Activated CD4-positive, alpha-beta T cell treated with anti-CD3 and anti-CD28 coated beads, Interleukin-2, amount 10 ng/mL, durations not matched to agents 24 days and 14 days (primary cell): ENCODE measurements around the gene UTP4. TPM values are rescaled to one million over a fixed set of nuclear protein-coding genes. Genes with fewer than 3 reads are reported as not detected.
A peak's percentile ranks its signal among the peaks of the same experiment; 100 is the strongest.

ENCODE experiments used
- DNase-seq: peaks from one replicate; pipeline ENCODE4 v3.0.0; 2022
- H3K27ac Mint-ChIP-seq: one replicate; pipeline ENCODE4 v1.8.0; 2022; ENCODE audit warnings: mild to moderate bottlenecking, mixed read lengths
- H3K27me3 Mint-ChIP-seq: one replicate; pipeline ENCODE4 v1.8.0; 2022; ENCODE audit warnings: mixed read lengths
- H3K36me3 Mint-ChIP-seq: one replicate; pipeline ENCODE4 v1.8.0; 2022; ENCODE audit warnings: low read depth, mild to moderate bottlenecking, mixed read lengths
- H3K4me1 Mint-ChIP-seq: one replicate; pipeline ENCODE4 v1.8.0; 2021; ENCODE audit warnings: mixed read lengths
- H3K4me3 Mint-ChIP-seq: one replicate; pipeline ENCODE4 v1.8.0; 2022; ENCODE audit warnings: mild to moderate bottlenecking, moderate library complexity, mixed read lengths
- H3K9me3 Mint-ChIP-seq: one replicate; pipeline ENCODE4 v1.8.0; 2021; ENCODE audit warnings: mixed read lengths
- intact Hi-C: fragments of 100-400 bp; cut with micrococcal nuclease; formaldehyde crosslinking; loops from one replicate; pipeline ENCODE4 v1.15.1; 2023
- total RNA-seq: library from RNA; stranded (reverse); gene quantifications from 2 replicates; pipeline ENCODE4 v1.2.3, GENCODE V29; 2022

UTP4 gene
- total RNA-seq, 1 donor from 2014 or later: 126 TPM

DNA sequence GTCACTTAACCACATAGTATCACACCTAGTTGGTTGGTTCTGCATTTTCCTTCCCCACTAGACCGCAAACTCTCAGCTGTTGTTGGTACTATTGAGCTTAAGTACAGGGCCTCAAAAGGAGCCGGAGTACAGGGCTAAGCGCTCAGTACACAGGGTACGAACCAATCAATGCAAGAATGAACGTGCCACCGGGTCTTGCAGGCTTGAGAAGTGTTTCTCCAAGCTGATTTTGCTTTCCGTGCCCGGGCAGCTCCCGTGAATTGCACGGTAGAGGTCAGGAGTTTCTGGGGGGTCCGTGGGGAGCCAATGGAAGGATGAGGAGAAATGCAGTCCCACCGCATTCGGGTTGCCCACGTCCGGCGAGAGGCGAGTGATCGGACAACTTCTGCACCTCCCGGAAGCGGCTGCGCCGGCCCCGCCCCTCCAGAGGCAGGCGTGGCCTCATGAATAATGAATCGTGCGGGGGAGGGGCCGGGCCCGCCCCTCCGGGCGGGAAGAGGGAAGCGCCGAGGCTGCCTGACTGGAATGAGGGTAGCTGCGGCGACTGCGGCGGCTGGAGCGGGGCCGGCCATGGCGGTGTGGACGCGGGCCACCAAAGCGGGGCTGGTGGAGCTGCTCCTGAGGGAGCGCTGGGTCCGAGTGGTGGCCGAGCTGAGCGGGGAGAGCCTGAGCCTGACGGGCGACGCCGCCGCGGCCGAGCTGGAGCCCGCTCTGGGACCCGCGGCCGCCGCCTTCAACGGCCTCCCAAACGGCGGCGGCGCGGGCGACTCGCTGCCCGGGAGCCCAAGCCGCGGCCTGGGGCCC is 54.4 kb downstream of the UTP4 start, which contains the start of gene SNTB2:
SNTB2 (plus strand) TSS at position 523 of the 804 bp plus-strand sequence; CDS start at position 526, 3 bp downstream.
- Mint-ChIP-seq H3K27me3 (no peaks in the 10 kb centered on the region), H3K9me3 (no peaks in the 10 kb centered on the region), H3K27ac (peak within 1 kb of the TSS; percentile 98), H3K4me1 (peaks cover 47% of the 10 kb centered on the region), H3K4me3 (peak within 1 kb of the TSS; percentile 96), H3K36me3 (peaks cover 25% of the 10 kb centered on the region)
- peak; percentile 97 for DNase-seq
- intact Hi-C loops: loop anchor here (1.0 to 5.0 kb wide), 4 partner anchors 17 to 124 kb away; partner anchors contain the start of genes CHTF8, UTP4 and VPS4A

DNA sequence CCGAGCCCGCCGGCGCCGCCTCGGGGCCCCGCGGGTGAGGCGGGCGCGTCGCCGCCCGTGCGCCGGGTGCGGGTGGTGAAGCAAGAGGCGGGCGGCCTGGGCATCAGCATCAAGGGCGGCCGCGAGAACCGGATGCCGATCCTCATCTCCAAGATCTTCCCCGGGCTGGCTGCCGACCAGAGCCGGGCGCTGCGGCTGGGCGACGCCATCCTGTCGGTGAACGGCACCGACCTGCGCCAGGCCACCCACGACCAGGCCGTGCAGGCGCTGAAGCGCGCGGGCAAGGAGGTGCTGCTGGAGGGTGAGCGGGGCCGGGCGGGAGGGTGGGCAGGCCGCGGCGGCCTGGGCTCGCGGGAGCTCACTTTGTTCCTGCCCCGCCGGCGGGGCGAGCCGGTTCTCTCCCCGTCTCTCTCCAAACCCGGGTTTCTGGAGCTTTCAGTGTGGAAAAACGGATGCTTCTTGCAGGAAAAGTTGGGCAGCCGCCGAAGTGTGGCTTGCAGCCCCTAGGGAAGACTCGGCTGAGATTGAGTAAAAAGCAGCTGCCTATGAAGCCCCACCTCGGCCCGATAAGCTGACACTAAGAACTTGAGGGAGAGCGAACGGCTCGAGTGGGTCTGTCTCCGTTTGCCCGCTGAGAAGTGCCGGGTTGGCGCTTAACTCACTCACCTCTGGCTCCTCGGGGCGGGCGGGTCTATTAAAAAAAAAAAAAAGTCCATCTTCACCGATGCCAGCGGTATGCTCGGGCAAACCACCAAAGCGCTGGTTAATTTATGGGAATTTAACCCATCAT is 55.2 kb downstream of the UTP4 start:
- no peaks in the 10 kb centered on the region for H3K9me3 Mint-ChIP-seq
- peaks cover 20% of the 10 kb centered on the region for H3K36me3 Mint-ChIP-seq
- H3K4me3 Mint-ChIP-seq: peak overlapping the region; percentile 95
- peaks cover 45% of the 10 kb centered on the region for H3K4me1 Mint-ChIP-seq
- no peaks in the 10 kb centered on the region for H3K27me3 Mint-ChIP-seq
- intact Hi-C loops: loop anchor here (1.0 to 5.0 kb wide), 3 partner anchors 17 to 124 kb away; partner anchors contain the start of genes CHTF8, UTP4 and VPS4A
- DNase-seq: peak; percentile 85
- peak overlapping the region; percentile 84 for H3K27ac Mint-ChIP-seq

DNA sequence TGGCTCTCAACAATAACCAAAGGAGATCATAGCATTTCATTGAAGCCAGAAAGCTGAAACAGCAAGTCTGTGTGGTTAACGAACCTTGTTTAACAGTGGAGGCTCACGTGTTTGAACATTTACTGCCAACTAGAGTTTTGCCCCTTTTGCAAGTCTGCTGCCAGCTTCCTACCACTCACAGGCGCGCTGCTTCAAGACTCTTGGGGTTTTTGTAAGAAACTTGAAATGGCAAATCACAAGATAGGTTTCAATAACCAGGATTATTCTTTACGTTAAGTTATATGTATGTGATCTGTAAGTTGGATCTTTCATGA is 55.7 kb downstream of the UTP4 start:
- Mint-ChIP-seq H3K36me3 (peaks cover 21% of the 10 kb centered on the region), H3K4me1 (peaks cover 47% of the 10 kb centered on the region), H3K27ac (peak overlapping the region; percentile 84), H3K9me3 (no peaks in the 10 kb centered on the region), H3K4me3 (peak overlapping the region; percentile 95), H3K27me3 (no peaks in the 10 kb centered on the region)
- no peak for DNase-seq
- intact Hi-C loops: loop anchor here (5.0 kb wide), 1 partner anchor 56 kb away; the partner anchor contains the start of genes CHTF8 and UTP4

DNA sequence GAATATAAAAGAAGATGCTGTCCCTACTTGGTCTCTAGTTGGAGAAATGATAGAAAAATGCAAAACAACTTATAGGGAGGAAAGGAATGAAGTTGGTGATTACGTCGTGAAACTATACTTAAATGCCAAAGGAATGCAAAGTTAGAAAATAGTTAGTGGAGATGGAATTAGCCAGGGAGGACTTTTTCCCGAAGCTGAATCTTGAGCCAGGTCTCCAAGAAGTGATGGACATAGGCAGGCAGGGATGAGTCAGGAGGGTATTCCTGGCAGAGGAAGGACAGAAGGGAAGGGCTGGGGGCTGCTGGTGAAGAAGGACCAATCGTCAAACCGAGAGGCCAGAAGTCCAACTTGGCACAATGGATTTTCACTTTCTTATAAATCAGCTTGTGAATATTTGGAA is 56.3 kb downstream of the UTP4 start:
- Mint-ChIP-seq H3K9me3 (no peaks in the 10 kb centered on the region), H3K36me3 (peaks cover 20% of the 10 kb centered on the region), H3K4me3 (peak overlapping the region; percentile 95), H3K27ac (no peak overlapping the region), H3K27me3 (no peaks in the 10 kb centered on the region), H3K4me1 (peaks cover 46% of the 10 kb centered on the region)
- no peak for DNase-seq
- intact Hi-C loops: loop anchor here (5.0 kb wide), 1 partner anchor 56 kb away; the partner anchor contains the start of genes CHTF8 and UTP4

DNA sequence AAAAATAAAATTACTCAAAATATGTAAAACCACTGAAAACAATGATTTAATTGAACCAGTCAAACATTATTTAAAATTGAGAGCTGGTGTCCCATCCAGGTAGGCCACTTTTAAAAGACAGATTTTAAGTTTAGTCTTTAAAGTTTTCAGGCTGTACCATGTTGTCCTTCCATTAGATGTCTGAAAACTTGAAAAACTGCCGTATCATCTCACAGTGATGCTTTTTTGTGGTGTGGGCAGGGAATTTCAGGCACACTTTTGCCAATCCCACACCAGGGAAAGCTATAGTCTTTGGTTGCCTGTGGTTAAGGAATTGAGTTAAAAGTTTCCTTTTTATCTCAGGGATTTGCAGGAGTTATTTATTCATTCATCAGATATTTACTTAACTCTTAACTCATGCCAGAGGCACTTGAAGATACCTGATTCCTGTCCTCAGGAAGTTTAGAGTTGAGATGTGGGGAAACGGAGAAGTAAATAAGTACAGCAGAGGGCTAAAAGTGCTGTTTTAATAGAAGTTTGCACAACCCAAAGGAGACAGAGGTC is 57.7 kb downstream of the UTP4 start:
- Mint-ChIP-seq H3K4me1 (peaks cover 38% of the 10 kb centered on the region), H3K4me3 (peak overlapping the region; percentile 20), H3K36me3 (peaks cover 17% of the 10 kb centered on the region), H3K9me3 (no peaks in the 10 kb centered on the region), H3K27ac (no peak overlapping the region), H3K27me3 (no peaks in the 10 kb centered on the region)
- intact Hi-C loops: no loop called here
- no peak for DNase-seq

DNA sequence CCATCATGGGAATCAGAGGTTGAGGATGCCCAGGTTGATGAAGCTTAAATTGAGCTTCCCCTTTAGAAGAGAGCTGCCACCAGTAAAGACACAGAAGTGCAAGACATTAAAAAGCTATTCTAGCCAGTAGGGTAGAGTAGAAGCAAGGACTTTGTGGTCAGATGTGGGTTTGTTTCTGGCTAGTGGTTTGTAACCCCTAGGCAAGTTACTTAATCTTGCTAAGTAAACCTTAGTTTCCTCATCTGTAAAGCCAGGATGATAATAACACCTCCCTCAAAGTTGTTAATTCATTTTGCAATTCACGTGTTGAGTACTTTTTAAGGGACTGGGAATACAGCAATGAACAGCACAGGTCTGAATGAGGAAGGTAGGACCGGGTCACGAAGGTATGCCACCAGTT is 58.1 kb downstream of the UTP4 start:
- no peak overlapping the region for H3K27ac Mint-ChIP-seq
- peaks cover 34% of the 10 kb centered on the region for H3K4me1 Mint-ChIP-seq
- no peaks in the 10 kb centered on the region for H3K9me3 Mint-ChIP-seq
- no peaks in the 10 kb centered on the region for H3K27me3 Mint-ChIP-seq
- peak overlapping the region; percentile 11 for H3K4me3 Mint-ChIP-seq
- peaks cover 17% of the 10 kb centered on the region for H3K36me3 Mint-ChIP-seq
- no peak for DNase-seq
- intact Hi-C loops: no loop called here

DNA sequence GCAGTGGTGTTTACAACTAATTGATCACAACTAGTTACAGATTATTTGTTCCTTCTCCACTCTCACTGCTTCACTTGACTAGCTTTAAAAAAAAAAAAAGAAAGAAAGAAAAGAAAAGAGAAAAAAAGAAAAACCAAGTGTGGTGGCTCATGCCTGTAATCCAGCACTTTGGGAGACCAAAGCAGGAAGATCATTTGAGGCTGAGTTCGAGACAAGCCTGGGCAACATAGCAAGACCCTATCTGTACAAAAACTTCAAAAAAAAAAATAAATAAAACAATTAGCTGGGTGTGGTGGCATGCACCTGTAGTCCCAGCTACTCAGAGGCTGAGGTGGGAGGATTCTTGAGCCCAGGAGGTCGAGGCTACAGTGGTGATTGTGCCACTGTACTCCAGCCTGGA is 58.7 kb downstream of the UTP4 start:
- Mint-ChIP-seq H3K27me3 (no peaks in the 10 kb centered on the region), H3K27ac (no peak overlapping the region), H3K9me3 (no peaks in the 10 kb centered on the region), H3K4me3 (peak overlapping the region; percentile 11), H3K4me1 (peaks cover 32% of the 10 kb centered on the region), H3K36me3 (peaks cover 17% of the 10 kb centered on the region)
- DNase-seq: no peak
- intact Hi-C loops: no loop called here

DNA sequence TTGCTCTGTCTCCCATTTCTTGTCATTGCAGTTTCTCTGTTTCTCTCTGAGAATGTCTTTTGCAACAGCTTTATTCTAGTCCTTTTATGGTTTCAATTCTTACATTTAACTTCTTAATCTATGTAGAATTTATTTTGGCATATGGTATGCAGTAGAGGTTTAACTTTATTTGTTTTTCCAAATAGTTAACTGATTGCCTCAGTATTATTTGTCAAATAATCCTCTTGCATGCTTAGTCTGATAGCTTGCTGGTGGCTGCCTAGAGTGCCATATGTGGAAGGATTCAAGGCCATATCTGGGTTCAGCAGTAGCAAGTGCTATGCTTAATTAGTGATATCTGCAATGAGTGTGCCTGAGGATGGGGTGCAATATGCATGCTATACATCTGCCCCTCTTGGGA is 61.4 kb downstream of the UTP4 start:
- peaks cover 16% of the 10 kb centered on the region for H3K36me3 Mint-ChIP-seq
- peaks cover 21% of the 10 kb centered on the region for H3K4me1 Mint-ChIP-seq
- no peak overlapping the region for H3K27ac Mint-ChIP-seq
- H3K4me3 Mint-ChIP-seq: no peak overlapping the region
- no peaks in the 10 kb centered on the region for H3K9me3 Mint-ChIP-seq
- intact Hi-C loops: no loop called here
- DNase-seq: no peak
- no peaks in the 10 kb centered on the region for H3K27me3 Mint-ChIP-seq

DNA sequence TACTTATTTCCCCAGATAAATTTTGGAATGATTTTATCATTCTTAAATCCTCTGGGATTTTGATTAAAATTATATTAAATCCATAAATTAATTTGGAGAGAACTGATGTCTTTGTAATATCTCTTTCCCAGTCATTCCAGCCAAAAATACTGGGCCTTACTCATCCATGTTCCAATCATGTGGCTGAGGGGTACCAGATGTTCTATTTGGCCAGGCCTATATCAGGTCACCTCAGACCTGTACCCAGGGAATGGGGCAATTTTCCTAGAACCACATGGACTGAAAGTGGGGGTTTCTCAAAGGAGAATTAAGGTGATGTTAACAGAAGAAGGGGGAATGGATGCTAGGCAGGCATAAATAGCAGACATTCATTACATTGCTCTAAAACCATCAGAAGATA is 62.0 kb downstream of the UTP4 start:
- DNase-seq: no peak
- H3K27ac Mint-ChIP-seq: no peak overlapping the region
- H3K36me3 Mint-ChIP-seq: peaks cover 16% of the 10 kb centered on the region
- H3K9me3 Mint-ChIP-seq: no peaks in the 10 kb centered on the region
- peaks cover 21% of the 10 kb centered on the region for H3K4me1 Mint-ChIP-seq
- H3K4me3 Mint-ChIP-seq: no peak overlapping the region
- H3K27me3 Mint-ChIP-seq: no peaks in the 10 kb centered on the region
- intact Hi-C loops: no loop called here

DNA sequence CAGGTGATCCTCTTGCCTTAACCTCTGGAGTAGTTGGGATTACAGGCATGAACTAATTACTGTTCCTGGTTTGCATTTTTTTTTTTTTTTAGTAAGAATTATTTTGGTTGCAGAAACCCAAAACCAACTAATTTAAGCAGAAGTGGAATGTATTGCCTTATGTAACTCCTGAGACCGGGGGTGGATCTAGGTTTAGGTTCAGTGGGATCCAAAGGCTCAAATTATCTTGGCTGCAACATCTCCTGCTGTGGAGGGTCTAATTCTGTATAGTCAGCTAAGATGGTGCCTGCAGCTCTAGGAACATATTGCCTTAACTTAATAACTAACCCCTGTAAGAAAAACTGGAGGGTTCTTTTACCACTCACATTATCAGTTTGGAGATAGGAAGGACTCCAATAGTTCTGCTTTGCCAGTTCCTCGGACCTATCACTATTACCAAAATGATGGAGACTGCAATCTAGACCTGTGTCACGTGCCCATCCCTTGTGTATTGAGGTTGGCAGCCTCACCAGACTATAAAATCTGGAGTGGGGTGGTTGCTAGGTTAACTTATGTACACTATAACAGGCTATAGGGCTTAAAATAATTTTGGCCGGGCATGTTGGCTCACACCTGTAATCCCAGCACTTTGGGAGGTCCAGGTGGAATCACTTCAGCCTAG is 63.0 kb downstream of the UTP4 start:
- Mint-ChIP-seq H3K27me3 (no peaks in the 10 kb centered on the region), H3K4me3 (no peak overlapping the region), H3K27ac (no peak overlapping the region), H3K36me3 (peaks cover 11% of the 10 kb centered on the region), H3K4me1 (peaks cover 12% of the 10 kb centered on the region), H3K9me3 (no peaks in the 10 kb centered on the region)
- DNase-seq: no peak
- intact Hi-C loops: no loop called here

DNA sequence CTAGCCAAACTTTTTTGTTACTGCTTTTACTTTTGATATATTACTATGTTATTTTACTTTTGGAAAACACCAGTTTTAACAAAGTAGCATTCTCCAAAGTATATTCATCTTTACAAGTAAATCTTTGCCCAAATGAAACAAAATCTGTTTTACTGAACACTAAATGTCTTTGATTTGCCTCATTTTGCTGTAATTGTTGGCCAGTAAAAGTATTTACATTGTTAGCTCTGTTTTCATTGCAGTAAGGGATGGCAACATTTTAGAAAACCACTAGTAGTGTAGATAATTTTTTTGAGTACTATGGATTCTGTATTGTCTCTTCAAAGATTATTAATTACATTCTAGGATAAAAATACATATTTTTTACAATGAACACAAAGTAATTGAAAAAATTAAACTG is 65.1 kb downstream of the UTP4 start:
- intact Hi-C loops: no loop called here
- no peak overlapping the region for H3K27ac Mint-ChIP-seq
- no peaks in the 10 kb centered on the region for H3K27me3 Mint-ChIP-seq
- H3K4me3 Mint-ChIP-seq: no peak overlapping the region
- H3K4me1 Mint-ChIP-seq: peaks cover 6% of the 10 kb centered on the region
- no peaks in the 10 kb centered on the region for H3K9me3 Mint-ChIP-seq
- H3K36me3 Mint-ChIP-seq: peaks cover 5% of the 10 kb centered on the region
- no peak for DNase-seq

DNA sequence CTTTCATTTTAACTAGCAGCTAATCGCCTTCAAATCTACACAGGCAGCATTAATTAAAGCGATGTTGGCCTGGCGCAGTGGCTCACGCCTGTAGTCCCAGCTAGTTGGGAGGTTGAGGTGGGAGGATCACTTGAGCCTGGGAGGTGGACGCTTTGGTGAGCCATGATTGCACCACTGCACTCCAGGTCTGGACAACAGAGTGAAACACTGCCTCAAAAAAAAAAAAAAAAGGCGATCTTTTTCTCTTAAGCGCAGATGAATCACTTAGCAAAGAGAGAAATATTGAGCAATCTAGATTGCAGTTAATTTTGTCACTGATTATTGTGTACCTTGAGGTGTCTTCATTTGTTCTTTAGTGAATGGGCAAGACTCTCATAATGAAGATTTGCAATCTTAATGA is 66.9 kb downstream of the UTP4 start:
- no peak for DNase-seq
- no peak overlapping the region for H3K27ac Mint-ChIP-seq

DNA sequence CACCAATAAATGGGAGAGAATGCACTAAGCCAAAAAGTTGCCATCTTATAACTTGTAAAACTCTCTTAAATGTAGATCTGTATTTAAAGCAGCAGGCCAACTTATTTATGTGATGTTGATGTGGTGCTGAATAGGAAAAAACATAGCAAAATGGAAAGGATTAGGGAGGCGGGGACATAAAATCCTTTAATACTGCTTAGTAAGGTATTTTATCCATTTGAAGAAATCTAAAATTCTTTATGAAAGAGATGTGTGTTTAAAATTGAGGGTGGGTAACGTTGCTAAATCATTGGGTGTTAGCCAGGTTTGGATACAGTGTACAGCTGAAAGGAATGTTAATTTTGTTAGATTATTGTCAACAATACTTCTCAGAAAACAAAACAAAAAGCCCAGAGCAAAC is 68.8 kb downstream of the UTP4 start:
- H3K27me3 Mint-ChIP-seq: no peaks in the 10 kb centered on the region
- no peak for DNase-seq
- intact Hi-C loops: no loop called here
- no peak overlapping the region for H3K4me3 Mint-ChIP-seq
- peaks cover 6% of the 10 kb centered on the region for H3K36me3 Mint-ChIP-seq
- no peak overlapping the region for H3K27ac Mint-ChIP-seq
- no peaks in the 10 kb centered on the region for H3K9me3 Mint-ChIP-seq
- peaks cover 16% of the 10 kb centered on the region for H3K4me1 Mint-ChIP-seq

More for the DNA sequence above, 66.9 kb downstream of the UTP4 start:
- Mint-ChIP-seq H3K4me1 (peaks cover 8% of the 10 kb centered on the region), H3K9me3 (no peaks in the 10 kb centered on the region), H3K36me3 (peaks cover 5% of the 10 kb centered on the region), H3K4me3 (no peak overlapping the region), H3K27me3 (no peaks in the 10 kb centered on the region)
- intact Hi-C loops: no loop called here
